HK-2 (cell line): ENCODE measurements around the gene CDC42BPB.
A peak's percentile ranks its signal among the peaks of the same experiment; 100 is the strongest.

ENCODE experiments used
- DNase-seq: peaks from one replicate; pipeline ENCODE4 v3.0.0-alpha.2; 2018; ENCODE audit not compliant: unreplicated experiment

Gene CDC42BPB

GRCh38 chr14:103073367-103073875, 16.1 kb upstream of the CDC42BPB start:
- peak; percentile 90 for DNase-seq

- DNase-seq: peak; percentile 90
Measured at GRCh38 chr14:103072595-103073366, 15.4 kb upstream of the CDC42BPB start.

- peak; percentile 43 for DNase-seq
Measured at GRCh38 chr14:103071544-103072251, 14.3 kb upstream of the CDC42BPB start.

GRCh38 chr14:103070971-103071542, 13.7 kb upstream of the CDC42BPB start:
- no peak for DNase-seq

- DNase-seq: no peak
Measured at GRCh38 chr14:103070263-103070885, 13.0 kb upstream of the CDC42BPB start.

GRCh38 chr14:103068351-103069073, 11.2 kb upstream of the CDC42BPB start:
- DNase-seq: no peak

- DNase-seq: peak; percentile 72
Measured at GRCh38 chr14:103067231-103067954, 10.0 kb upstream of the CDC42BPB start.

GRCh38 chr14:103066399-103066798, 9.1 kb upstream of the CDC42BPB start:
- DNase-seq: no peak

- DNase-seq: no peak
Measured at GRCh38 chr14:103065861-103066260, 8.5 kb upstream of the CDC42BPB start.

GRCh38 chr14:103064978-103065377, 7.6 kb upstream of the CDC42BPB start:
- no peak for DNase-seq

GRCh38 chr14:103064436-103064835, 7.1 kb upstream of the CDC42BPB start:
- DNase-seq: no peak

GRCh38 chr14:103061482-103061976, 4.2 kb upstream of the CDC42BPB start:
- DNase-seq: no peak

GRCh38 chr14:103059556-103059955, 2.2 kb upstream of the CDC42BPB start:
- DNase-seq: no peak

GRCh38 chr14:103058164-103059055, 1.1 kb upstream of the CDC42BPB start:
- peak; percentile 50 for DNase-seq

GRCh38 chr14:103057028-103057371, 349 bp downstream of the CDC42BPB start:
- no peak for DNase-seq

- DNase-seq: peak; percentile 80
Measured at GRCh38 chr14:103056322-103057027, 874 bp downstream of the CDC42BPB start.

GRCh38 chr14:103055695-103056094, 1.7 kb downstream of the CDC42BPB start:
- no peak for DNase-seq

GRCh38 chr14:103052407-103052806, 4.9 kb downstream of the CDC42BPB start:
- no peak for DNase-seq

- DNase-seq: no peak
Measured at GRCh38 chr14:103050935-103051334, 6.4 kb downstream of the CDC42BPB start.
